Activated CD8-positive, alpha-beta memory T cell treated with anti-CD3 and anti-CD28 coated beads, Interleukin-2, amount 10 ng/mL, durations not matched to agents 7 days and 5 days (primary cell): Measurements from ENCODE around the gene OGT. TPM values are rescaled to one million over a fixed set of nuclear protein-coding genes. Genes with fewer than 3 reads are reported as not detected.
"Not testable (repeated sequence)": the region's sequence is repeated elsewhere in the genome, so short reads cannot be mapped to it uniquely, and the experiment has no call there.

ENCODE experiments used
- ATAC-seq: fragments of 150-1000 bp; cut with Tn5 transposase; one replicate; pipeline ENCODE4 v1.10.0; 2021; ENCODE audit warnings: moderate library complexity
- CTCF ChIA-PET: fragments of 350-600 bp; sonication (Branson Sonifier 250); formaldehyde crosslinking; loops from one replicate; lab custom pipeline; 2021; ENCODE audit warnings: antibody characterized with exemption; lab: Charles Lee
- DNase-seq: peaks from one replicate; pipeline ENCODE4 v3.0.0-alpha.2; 2020
- H3K27ac Mint-ChIP-seq: one replicate; pipeline ENCODE4 v1.8.0; 2021; ENCODE audit warnings: mild to moderate bottlenecking, mixed read lengths
- H3K27me3 Mint-ChIP-seq: one replicate; pipeline ENCODE4 v1.8.0; 2021; ENCODE audit warnings: mixed read lengths
- H3K36me3 Mint-ChIP-seq: one replicate; pipeline ENCODE4 v1.8.0; 2021; ENCODE audit warnings: mild to moderate bottlenecking, mixed read lengths
- H3K4me1 Mint-ChIP-seq: one replicate; pipeline ENCODE4 v1.8.0; 2021; ENCODE audit warnings: mixed read lengths
- H3K4me3 Mint-ChIP-seq: one replicate; pipeline ENCODE4 v1.8.0; 2021; ENCODE audit warnings: mild to moderate bottlenecking, moderate library complexity, mixed read lengths
- H3K9me3 Mint-ChIP-seq: one replicate; pipeline ENCODE4 v1.8.0; 2022; ENCODE audit warnings: low read depth, mixed read lengths
- total RNA-seq, 2 experiments: library from RNA; stranded (reverse); gene quantifications; one replicate each; pipeline ENCODE4 v1.2.3, GENCODE V29; 2021

OGT gene
- total RNA-seq, 2 experiments from 2014 or later = 365 to 381 TPM

DNA sequence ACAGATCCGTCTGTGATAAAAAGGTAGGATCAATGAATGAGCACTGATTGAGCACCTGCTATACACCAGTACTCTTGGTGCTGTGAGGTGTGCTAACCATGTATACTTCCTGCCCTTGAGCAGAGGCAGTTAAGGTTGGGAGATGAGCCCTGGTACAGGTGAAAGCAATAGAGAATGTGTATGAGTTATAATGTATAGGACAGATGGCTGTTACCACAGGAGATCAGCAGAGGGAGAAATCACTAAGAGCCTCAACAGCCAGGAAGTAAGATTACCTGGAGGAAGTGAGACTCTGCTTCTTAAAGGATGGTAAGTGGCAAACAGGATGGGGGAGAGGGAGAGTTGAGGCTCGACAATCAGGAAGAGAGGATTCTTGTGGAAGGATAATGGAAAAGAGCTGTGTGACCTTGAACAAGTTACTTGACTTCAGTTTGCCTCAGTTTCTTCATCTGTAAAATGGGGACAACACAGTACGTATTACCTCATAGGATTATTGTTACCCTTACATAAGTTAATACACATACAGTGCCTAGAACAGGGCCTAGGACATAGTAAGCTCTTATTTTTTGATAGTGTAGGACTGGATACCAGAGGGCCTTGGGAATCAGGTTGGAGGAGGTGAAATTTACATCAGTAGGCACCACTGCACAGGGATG lies 76.3 kb downstream of the OGT start:
- Mint-ChIP-seq H3K27me3 (no peaks in the 10 kb centered on the region), H3K4me3 (no peak overlapping the region), H3K9me3 (no peaks in the 10 kb centered on the region), H3K27ac (peak overlapping the region; percentile 35), H3K4me1 (peaks cover 64% of the 10 kb centered on the region), H3K36me3 (peaks cover 61% of the 10 kb centered on the region)
- ATAC-seq (peak; percentile 41), DNase-seq (no peak)
- CTCF ChIA-PET = interaction anchor here (1.0 to 1.4 kb wide), 2 partner anchors 8 to 14 kb away, joined by 4 to 6 read pairs; no protein-coding TSS in a partner anchor

- H3K36me3 Mint-ChIP-seq = peaks cover 64% of the 10 kb centered on the region
- H3K4me1 Mint-ChIP-seq = peaks cover 59% of the 10 kb centered on the region
- H3K27me3 Mint-ChIP-seq, H3K27ac Mint-ChIP-seq, ATAC-seq, H3K9me3 Mint-ChIP-seq, DNase-seq, H3K4me3 Mint-ChIP-seq, CTCF ChIA-PET: not testable (repeated sequence)
These were observed 78.8 kb downstream of the OGT start for GRCh38 chrX:71611736-71612135.

DNA sequence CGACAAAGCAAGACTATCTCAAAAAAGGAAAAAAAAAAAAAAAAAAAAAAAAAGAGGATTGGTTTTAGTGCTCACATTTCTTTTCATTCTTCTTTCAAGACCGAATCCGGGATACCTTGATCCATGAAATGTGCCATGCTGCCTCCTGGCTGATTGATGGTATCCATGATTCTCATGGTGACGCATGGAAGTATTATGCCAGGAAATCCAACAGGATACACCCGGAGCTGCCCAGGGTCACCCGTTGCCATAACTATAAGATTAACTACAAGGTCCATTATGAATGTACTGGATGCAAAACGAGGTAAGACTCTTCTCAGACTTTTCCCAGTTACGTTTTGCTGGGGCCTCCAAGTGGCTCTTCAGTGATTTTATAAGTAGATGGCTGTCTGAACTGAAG lies 79.4 kb downstream of the OGT start:
- Mint-ChIP-seq H3K9me3 (no peaks in the 10 kb centered on the region), H3K27ac (peak overlapping the region; percentile 5), H3K4me3 (no peak overlapping the region), H3K36me3 (peaks cover 69% of the 10 kb centered on the region), H3K4me1 (peaks cover 57% of the 10 kb centered on the region), H3K27me3 (no peaks in the 10 kb centered on the region)
- DNase-seq = no peak
- CTCF ChIA-PET = no interaction called here
- no peak for ATAC-seq

DNA sequence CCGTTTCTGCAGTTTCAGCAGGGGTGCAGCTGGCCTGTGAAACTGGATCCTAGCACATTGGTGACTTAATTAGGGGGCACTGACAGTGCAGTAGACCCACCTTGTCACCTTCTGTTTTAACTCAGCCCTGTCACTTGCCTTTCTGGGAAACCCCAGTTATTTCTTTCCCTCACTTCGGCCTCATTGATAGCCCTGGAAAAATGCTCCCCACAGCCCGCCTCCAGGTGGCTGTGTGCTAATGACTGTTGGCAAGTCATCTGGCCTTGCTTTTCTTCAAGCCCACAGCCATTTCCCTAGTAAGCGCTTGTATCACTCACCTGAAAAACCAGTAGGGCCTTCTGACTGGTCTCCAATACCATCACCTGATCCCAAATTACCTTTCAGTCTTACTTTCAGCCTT lies 82.2 kb downstream of the OGT start:
- peaks cover 49% of the 10 kb centered on the region for H3K4me1 Mint-ChIP-seq
- H3K9me3 Mint-ChIP-seq = no peaks in the 10 kb centered on the region
- peak overlapping the region; percentile 97 for H3K4me3 Mint-ChIP-seq
- peaks cover 54% of the 10 kb centered on the region for H3K36me3 Mint-ChIP-seq
- CTCF ChIA-PET = interaction anchor here (0.9 to 7.7 kb wide), 6 partner anchors 8 to 37 kb away, joined by 3 to 33 read pairs (median 4); no protein-coding TSS in a partner anchor
- ATAC-seq = no peak
- peak overlapping the region; percentile 90 for H3K27ac Mint-ChIP-seq
- DNase-seq = no peak
- no peaks in the 10 kb centered on the region for H3K27me3 Mint-ChIP-seq

DNA sequence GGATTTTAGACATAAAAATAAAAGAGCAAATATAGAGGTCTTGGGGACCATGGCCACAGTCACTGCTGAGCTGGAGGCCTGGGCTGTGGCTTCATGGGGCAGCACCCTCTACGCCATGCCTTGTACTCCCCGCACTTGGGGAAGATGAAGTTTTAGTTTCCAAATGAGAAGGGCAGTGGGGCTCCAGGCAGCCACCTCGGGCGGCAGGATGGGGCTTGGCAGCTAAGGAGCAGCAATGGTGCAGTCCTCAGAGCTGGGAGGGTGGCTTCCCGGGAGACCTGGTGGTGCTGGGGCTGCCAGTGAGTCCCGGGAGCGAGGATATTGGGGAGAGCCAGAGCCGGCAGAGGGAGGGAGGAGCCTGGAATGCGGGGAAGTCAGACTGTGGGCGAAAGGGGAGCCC lies 83.0 kb downstream of the OGT start:
- Mint-ChIP-seq H3K4me1 (peaks cover 54% of the 10 kb centered on the region), H3K9me3 (no peaks in the 10 kb centered on the region), H3K36me3 (peaks cover 51% of the 10 kb centered on the region), H3K4me3 (peak overlapping the region; percentile 97), H3K27ac (peak overlapping the region; percentile 90), H3K27me3 (no peaks in the 10 kb centered on the region)
- CTCF ChIA-PET = interaction anchor here (1.4 to 7.7 kb wide), 2 partner anchors 17 to 21 kb away, joined by 4 to 33 read pairs; no protein-coding TSS in a partner anchor
- DNase-seq (peak; percentile 60), ATAC-seq (peak; percentile 12)

- H3K36me3 Mint-ChIP-seq = peaks cover 42% of the 10 kb centered on the region
These were observed 84.0 kb downstream of the OGT start for GRCh38 chrX:71616672-71617529.

GRCh38 chrX:71617742-71618141 lies 84.8 kb downstream of the OGT start:
- ATAC-seq (no peak), DNase-seq (peak; percentile 45)
- Mint-ChIP-seq H3K9me3 (no peaks in the 10 kb centered on the region), H3K36me3 (peaks cover 37% of the 10 kb centered on the region), H3K27ac (peak overlapping the region; percentile 90), H3K4me3 (peak overlapping the region; percentile 97), H3K27me3 (no peaks in the 10 kb centered on the region), H3K4me1 (peaks cover 64% of the 10 kb centered on the region)
- CTCF ChIA-PET = interaction anchor here (3.0 to 7.7 kb wide), 2 partner anchors 19 to 34 kb away, joined by 14 to 33 read pairs; no protein-coding TSS in a partner anchor

More at GRCh38 chrX:71616672-71617529, 84.0 kb downstream of the OGT start:
- ATAC-seq (peak; percentile 17), DNase-seq (peak; percentile 67)
- Mint-ChIP-seq H3K4me1 (peaks cover 55% of the 10 kb centered on the region), H3K27me3 (no peaks in the 10 kb centered on the region), H3K4me3 (peak overlapping the region; percentile 97), H3K9me3 (no peaks in the 10 kb centered on the region), H3K27ac (peak overlapping the region; percentile 90)
- CTCF ChIA-PET = interaction anchor here (0.8 to 7.7 kb wide), 3 partner anchors 8 to 35 kb away, joined by 4 to 33 read pairs (median 14); no protein-coding TSS in a partner anchor

DNA sequence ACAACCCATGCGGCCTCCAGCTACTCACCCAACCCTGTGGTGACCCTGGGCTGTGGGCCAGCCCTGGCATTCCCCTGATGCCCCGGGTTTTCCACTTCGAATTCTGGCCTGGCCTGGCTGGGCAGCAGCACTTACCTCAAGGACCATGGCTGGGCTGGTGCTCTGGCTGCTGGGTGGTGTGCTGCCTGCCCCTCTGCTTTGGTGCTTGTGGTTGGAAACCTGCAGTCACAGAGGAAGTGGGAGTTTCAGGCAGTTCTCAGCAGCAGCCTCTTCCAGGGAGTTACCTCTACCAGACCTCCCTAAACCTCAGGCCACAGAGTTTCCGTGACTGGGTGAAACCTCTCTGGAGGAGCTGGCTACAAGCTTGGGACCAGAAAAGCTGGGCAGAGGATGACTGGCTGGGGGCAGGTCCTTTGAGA lies 85.4 kb downstream of the OGT start, which contains the start of gene CXCR3:
TSS of gene CXCR3 (minus strand) at position 209 of the 419 bp plus-strand sequence. CDS start at position 147, 62 bp downstream.
- ATAC-seq (peak; percentile 50), DNase-seq (peak; percentile 90)
- Mint-ChIP-seq H3K36me3 (peaks cover 34% of the 10 kb centered on the region), H3K4me1 (peaks cover 67% of the 10 kb centered on the region), H3K27me3 (no peaks in the 10 kb centered on the region), H3K4me3 (peak within 1 kb of the TSS; percentile 97), H3K9me3 (no peaks in the 10 kb centered on the region), H3K27ac (peak within 1 kb of the TSS; percentile 90)
- CTCF ChIA-PET = interaction anchor here (3.0 to 7.7 kb wide), 2 partner anchors 19 to 34 kb away, joined by 14 to 33 read pairs; no protein-coding TSS in a partner anchor

DNA sequence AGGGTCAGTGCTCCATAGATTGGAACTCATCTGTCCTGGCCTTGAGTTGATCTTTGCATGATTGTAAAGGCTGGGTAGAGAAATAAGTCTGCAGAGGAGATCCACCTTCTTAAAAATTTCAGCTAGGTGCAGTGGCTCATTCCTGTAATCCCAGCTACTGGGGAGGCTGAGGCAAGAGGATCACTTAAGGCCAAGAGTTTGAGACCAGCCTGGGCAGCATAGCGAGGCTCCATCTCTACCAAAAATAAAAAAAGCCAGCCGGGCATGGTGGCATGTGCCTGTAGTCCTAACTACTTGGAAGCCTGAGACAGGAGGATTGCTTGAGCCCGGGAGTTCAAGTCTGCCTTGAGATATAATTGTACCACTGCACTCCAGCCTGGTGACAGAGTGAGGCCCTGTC lies 85.9 kb downstream of the OGT start:
- Mint-ChIP-seq H3K27ac (peak overlapping the region; percentile 90), H3K4me1 (peaks cover 68% of the 10 kb centered on the region), H3K9me3 (no peaks in the 10 kb centered on the region), H3K4me3 (peak overlapping the region; percentile 97), H3K36me3 (peaks cover 34% of the 10 kb centered on the region), H3K27me3 (no peaks in the 10 kb centered on the region)
- DNase-seq (no peak), ATAC-seq (no peak)
- CTCF ChIA-PET = interaction anchor here (0.6 to 7.7 kb wide), 4 partner anchors 18 to 307 kb away, joined by 3 to 33 read pairs (median 8); no protein-coding TSS in a partner anchor

DNA sequence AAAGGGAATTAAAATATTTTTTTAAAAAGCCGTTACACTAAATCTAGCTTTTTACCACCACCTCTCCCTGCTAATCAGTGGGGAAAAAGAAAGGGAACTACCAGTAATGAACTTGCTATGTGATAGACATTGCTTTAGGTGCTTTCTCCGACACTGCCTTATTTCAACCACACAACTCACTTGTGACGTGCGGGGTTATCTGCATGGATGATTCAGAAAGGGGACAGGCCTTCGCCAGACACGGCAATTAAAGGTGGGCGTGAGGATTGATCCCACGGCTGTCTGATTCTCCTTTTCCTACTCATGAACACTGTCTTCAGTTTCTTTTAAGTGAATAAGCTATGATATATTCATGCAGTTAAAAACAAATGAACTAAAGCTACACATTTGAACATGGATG lies 86.3 kb downstream of the OGT start:
- DNase-seq = peak; percentile 72
- CTCF ChIA-PET = interaction anchor here (0.6 to 7.7 kb wide), 4 partner anchors 18 to 308 kb away, joined by 3 to 33 read pairs (median 8); no protein-coding TSS in a partner anchor
- peaks cover 34% of the 10 kb centered on the region for H3K36me3 Mint-ChIP-seq

GRCh38 chrX:71619986-71620385 lies 87.1 kb downstream of the OGT start:
- Mint-ChIP-seq H3K4me1 (peaks cover 70% of the 10 kb centered on the region), H3K27me3 (no peaks in the 10 kb centered on the region), H3K4me3 (no peak overlapping the region), H3K36me3 (peaks cover 29% of the 10 kb centered on the region), H3K9me3 (no peaks in the 10 kb centered on the region), H3K27ac (peak overlapping the region; percentile 90)
- CTCF ChIA-PET = interaction anchor here (7.7 kb wide), 1 partner anchor 17 kb away, joined by 33 read pairs; no protein-coding TSS in a partner anchor
- no peak for DNase-seq
- ATAC-seq = no peak

More for the DNA sequence above, 86.3 kb downstream of the OGT start:
- H3K9me3 Mint-ChIP-seq = no peaks in the 10 kb centered on the region
- H3K27ac Mint-ChIP-seq = peak overlapping the region; percentile 90
- H3K27me3 Mint-ChIP-seq = no peaks in the 10 kb centered on the region
- H3K4me1 Mint-ChIP-seq = peaks cover 70% of the 10 kb centered on the region
- peak; percentile 11 for ATAC-seq
- peak overlapping the region; percentile 97 for H3K4me3 Mint-ChIP-seq

DNA sequence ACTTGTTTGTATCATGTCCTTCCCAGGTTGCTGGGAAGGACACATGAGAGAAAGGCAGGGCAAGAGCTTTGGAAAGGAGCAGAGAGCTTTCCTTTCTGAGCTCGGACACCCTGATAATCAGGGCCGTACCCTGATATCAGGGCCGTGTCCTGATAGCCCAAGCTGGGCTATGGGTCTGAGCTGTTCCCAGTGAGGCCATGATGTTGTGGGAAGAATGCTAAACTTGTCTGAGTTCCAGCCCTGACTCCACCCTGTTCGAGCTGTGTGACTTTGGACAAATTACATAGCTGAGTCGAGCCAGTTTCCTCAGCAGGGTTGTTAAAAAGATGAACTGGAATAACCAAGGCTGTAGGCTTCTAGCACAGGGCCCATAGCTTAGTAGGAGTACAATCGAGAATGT lies 88.7 kb downstream of the OGT start:
- DNase-seq (no peak), ATAC-seq (no peak)
- CTCF ChIA-PET = interaction anchor here (0.5 to 2.2 kb wide), 5 partner anchors 9 to 31 kb away, joined by 3 to 10 read pairs (median 5); no protein-coding TSS in a partner anchor
- Mint-ChIP-seq H3K27ac (peak overlapping the region; percentile 90), H3K36me3 (peaks cover 13% of the 10 kb centered on the region), H3K9me3 (no peaks in the 10 kb centered on the region), H3K27me3 (no peaks in the 10 kb centered on the region), H3K4me3 (no peak overlapping the region), H3K4me1 (peaks cover 64% of the 10 kb centered on the region)
